Measurements from ENCODE around the gene MORN5. TPM values are rescaled to one million over a fixed set of nuclear protein-coding genes. Genes with fewer than 3 reads are reported as not detected.

MORN5 gene
- total and polyA plus RNA-seq, 2 donors (not counting 1 experiment from before 2014, with no cell fraction given): 0.33 TPM; not detected in 1

- Histone ChIP-seq H3K36me3 (ENCODE audit: control insufficient read depth, insufficient read depth, low read length) (no peaks in the 10 kb centered on the region), H4K20me1 (ENCODE audit: control insufficient read depth, extremely low read depth, insufficient read depth, low read length) (no peaks in the 10 kb centered on the region), H3K4me2 (ENCODE audit: extremely low read depth, insufficient read depth, low read length) (peak overlapping the region; percentile 69), H2AFZ (ENCODE audit: low read length) (no peak overlapping the region), H3K27me3 (ENCODE audit: control insufficient read depth, insufficient read depth, low read length) (peaks cover 80% of the 10 kb centered on the region), H3K27ac (ENCODE audit: insufficient read depth, low read length) (no peak overlapping the region), H3K9ac (ENCODE audit: insufficient read depth, low read length) (no peak overlapping the region), H3K9me3 (ENCODE audit: control insufficient read depth, insufficient read depth, low read depth, low read length) (no peaks in the 10 kb centered on the region), H3K4me1 (ENCODE audit: control insufficient read depth, extremely low read depth, insufficient read depth, low read length) (peaks cover 3% of the 10 kb centered on the region), H3K4me3 (replicated peaks in 1 of 4; ENCODE audit: control extremely low read depth in 1 of 4, insufficient read depth in 1 of 4, low read depth in 3 of 4, low read length in 4 of 4) (peak overlapping the region in 1 of 4 experiments; percentile 4), H3K79me2 (ENCODE audit: control insufficient read depth, insufficient read depth, low read length) (no peaks in the 10 kb centered on the region)
- TF ChIP-seq, protein P1, sequence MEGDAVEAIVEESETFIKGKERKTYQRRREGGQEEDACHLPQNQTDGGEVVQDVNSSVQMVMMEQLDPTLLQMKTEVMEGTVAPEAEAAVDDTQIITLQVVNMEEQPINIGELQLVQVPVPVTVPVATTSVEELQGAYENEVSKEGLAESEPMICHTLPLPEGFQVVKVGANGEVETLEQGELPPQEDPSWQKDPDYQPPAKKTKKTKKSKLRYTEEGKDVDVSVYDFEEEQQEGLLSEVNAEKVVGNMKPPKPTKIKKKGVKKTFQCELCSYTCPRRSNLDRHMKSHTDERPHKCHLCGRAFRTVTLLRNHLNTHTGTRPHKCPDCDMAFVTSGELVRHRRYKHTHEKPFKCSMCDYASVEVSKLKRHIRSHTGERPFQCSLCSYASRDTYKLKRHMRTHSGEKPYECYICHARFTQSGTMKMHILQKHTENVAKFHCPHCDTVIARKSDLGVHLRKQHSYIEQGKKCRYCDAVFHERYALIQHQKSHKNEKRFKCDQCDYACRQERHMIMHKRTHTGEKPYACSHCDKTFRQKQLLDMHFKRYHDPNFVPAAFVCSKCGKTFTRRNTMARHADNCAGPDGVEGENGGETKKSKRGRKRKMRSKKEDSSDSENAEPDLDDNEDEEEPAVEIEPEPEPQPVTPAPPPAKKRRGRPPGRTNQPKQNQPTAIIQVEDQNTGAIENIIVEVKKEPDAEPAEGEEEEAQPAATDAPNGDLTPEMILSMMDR (conservative IDR thresholded peaks at IDR 0.05 in 1 of 2, IDR thresholded peaks at IDR 0.05 in 1 of 2; ENCODE audit: low read depth in 1 of 2, low read length in 2 of 2): no peak
- peak; percentile 79 for TF ChIP-seq EZH2 (IDR thresholded peaks at IDR 0.05; ENCODE audit: low read length, missing control alignments)
- DNase-seq (ENCODE audit: low read depth in 2 of 2): no peak
These were observed 68.5 kb downstream of the MORN5 start for GRCh38 chr9:122228191-122228567.

GRCh38 chr9:122228568-122229484, 69.1 kb downstream of the MORN5 start, which contains the start of gene LHX6:
Gene LHX6 (minus strand): TSS chr9:122228957. CDS start chr9:122228740, 217 bp downstream.
- Histone ChIP-seq H3K79me2 (ENCODE audit: control insufficient read depth, insufficient read depth, low read length) (no peaks in the 10 kb centered on the region), H3K4me1 (ENCODE audit: control insufficient read depth, extremely low read depth, insufficient read depth, low read length) (peaks cover 3% of the 10 kb centered on the region), H3K36me3 (ENCODE audit: control insufficient read depth, insufficient read depth, low read length) (no peaks in the 10 kb centered on the region), H2AFZ (ENCODE audit: low read length) (no peak within 1 kb of the TSS), H3K27ac (ENCODE audit: insufficient read depth, low read length) (no peak within 1 kb of the TSS), H3K9ac (ENCODE audit: insufficient read depth, low read length) (no peak within 1 kb of the TSS), H3K27me3 (ENCODE audit: control insufficient read depth, insufficient read depth, low read length) (peaks cover 74% of the 10 kb centered on the region), H3K4me3 (replicated peaks in 1 of 4; ENCODE audit: control extremely low read depth in 1 of 4, insufficient read depth in 1 of 4, low read depth in 3 of 4, low read length in 4 of 4) (peak within 1 kb of the TSS in 1 of 4 experiments; percentile 4), H3K9me3 (ENCODE audit: control insufficient read depth, insufficient read depth, low read depth, low read length) (no peaks in the 10 kb centered on the region), H3K4me2 (ENCODE audit: extremely low read depth, insufficient read depth, low read length) (peak within 1 kb of the TSS; percentile 69), H4K20me1 (ENCODE audit: control insufficient read depth, extremely low read depth, insufficient read depth, low read length) (no peaks in the 10 kb centered on the region)
- peak; percentile 95 for TF ChIP-seq EZH2 (IDR thresholded peaks at IDR 0.05; ENCODE audit: low read length, missing control alignments)
- TF ChIP-seq, protein P1 (conservative IDR thresholded peaks at IDR 0.05 in 1 of 2, IDR thresholded peaks at IDR 0.05 in 1 of 2; ENCODE audit: low read depth in 1 of 2, low read length in 2 of 2): no peak
- DNase-seq (ENCODE audit: low read depth in 2 of 2): peak; percentile 27 to 48

DNA sequence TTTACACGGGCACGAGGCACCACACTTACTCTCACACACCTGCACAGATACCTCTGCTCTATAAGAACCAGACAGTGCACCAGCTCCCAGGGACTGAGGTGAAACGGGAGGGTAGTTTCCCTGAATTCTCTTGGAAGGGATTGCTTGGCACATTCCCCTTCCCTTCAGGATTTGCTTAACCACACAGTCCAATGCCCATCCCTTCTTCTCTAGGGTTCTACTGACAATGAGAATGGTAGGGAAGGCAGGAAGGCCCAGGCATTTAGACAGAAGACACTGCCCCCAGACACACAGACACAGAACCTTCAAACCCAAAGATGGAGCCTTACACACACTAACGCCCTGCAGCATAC, 69.8 kb downstream of the MORN5 start:
- H3K4me1 ChIP-seq (ENCODE audit: control insufficient read depth, extremely low read depth, insufficient read depth, low read length): peaks cover 3% of the 10 kb centered on the region
- TF ChIP-seq EZH2 (IDR thresholded peaks at IDR 0.05; ENCODE audit: low read length, missing control alignments): peak; percentile 64
- TF ChIP-seq, protein P1 (conservative IDR thresholded peaks at IDR 0.05 in 1 of 2, IDR thresholded peaks at IDR 0.05 in 1 of 2; ENCODE audit: low read depth in 1 of 2, low read length in 2 of 2): no peak

More for the DNA sequence above, 69.8 kb downstream of the MORN5 start:
- H4K20me1 ChIP-seq (ENCODE audit: control insufficient read depth, extremely low read depth, insufficient read depth, low read length): no peaks in the 10 kb centered on the region
- H3K4me2 ChIP-seq (ENCODE audit: extremely low read depth, insufficient read depth, low read length): no peak overlapping the region
- DNase-seq (ENCODE audit: low read depth in 2 of 2): no peak
- no peak overlapping the region for H3K9ac ChIP-seq (ENCODE audit: insufficient read depth, low read length)
- no peaks in the 10 kb centered on the region for H3K36me3 ChIP-seq (ENCODE audit: control insufficient read depth, insufficient read depth, low read length)
- no peaks in the 10 kb centered on the region for H3K79me2 ChIP-seq (ENCODE audit: control insufficient read depth, insufficient read depth, low read length)
- no peak overlapping the region for H2AFZ ChIP-seq (ENCODE audit: low read length)
- no peaks in the 10 kb centered on the region for H3K9me3 ChIP-seq (ENCODE audit: control insufficient read depth, insufficient read depth, low read depth, low read length)
- H3K4me3 ChIP-seq (replicated peaks in 1 of 4; ENCODE audit: control extremely low read depth in 1 of 4, insufficient read depth in 1 of 4, low read depth in 3 of 4, low read length in 4 of 4): no peak overlapping the region
- H3K27me3 ChIP-seq (ENCODE audit: control insufficient read depth, insufficient read depth, low read length): peaks cover 71% of the 10 kb centered on the region
- no peak overlapping the region for H3K27ac ChIP-seq (ENCODE audit: insufficient read depth, low read length)

All from fibroblast of lung (primary cell).